OCI-LY7 (cell line): ENCODE results near the gene CROT. TPM values are rescaled to one million over a fixed set of nuclear protein-coding genes. Genes with fewer than 3 reads are reported as not detected.

Experiments
- BruUV-seq: library from RNA; stranded (reverse); fragments of 400-500 nt; replicated peaks from 2 replicates; lab custom pipeline; 2021; lab: Mats Ljungman, UMichigan
- CTCF ChIA-PET: fragments of 300-600 bp; sonication (Branson Sonifier 250); formaldehyde crosslinking; loops from one replicate; lab custom pipeline; 2022; ENCODE audit warnings: antibody characterized with exemption; ENCODE audit not compliant: unreplicated experiment; lab: Charles Lee
- POLR2A ChIA-PET: fragments of 300-600 bp; sonication (Branson Sonifier 250); formaldehyde crosslinking; loops from one replicate; lab custom pipeline; 2022; ENCODE audit warnings: antibody characterized with exemption; lab: Charles Lee
- DNase-seq: peaks from one replicate; pipeline ENCODE4 v3.0.0-alpha.2; 2015; ENCODE audit warnings: low spot score
- H2AFZ ChIP-seq: fragments of 200-600 bp; sonication (generic), shearing (Covaris generic); 2 replicates; pipeline ENCODE4 v1.6.1; 2014; ENCODE audit warnings: mild to moderate bottlenecking, antibody characterized with exemption, low read length, moderate library complexity
- H3K27ac ChIP-seq: fragments of 200-600 bp; sonication (generic); 2 replicates; pipeline ENCODE4 v1.5.1; 2014; ENCODE audit warnings: mixed run types, low read depth, mild to moderate bottlenecking, moderate library complexity, low read length, inconsistent platforms; ENCODE audit not compliant: poor library complexity, severe bottlenecking
- H3K36me3 ChIP-seq: fragments of 200-600 bp; sonication (generic); 2 replicates; pipeline ENCODE4 v1.6.1; 2014; ENCODE audit warnings: mild to moderate bottlenecking, antibody characterized with exemption, low read length, moderate library complexity, mixed read lengths; ENCODE audit not compliant: insufficient read depth
- H3K4me1 ChIP-seq: fragments of 200-600 bp; sonication (generic); 2 replicates; pipeline ENCODE4 v1.5.1; 2014; ENCODE audit warnings: mild to moderate bottlenecking, low read length; ENCODE audit not compliant: insufficient read depth, poor library complexity, severe bottlenecking
- H3K4me2 ChIP-seq: fragments of 200-600 bp; sonication (generic); 2 replicates; pipeline ENCODE4 v1.6.1; 2014; ENCODE audit warnings: mild to moderate bottlenecking, low read length
- H3K4me3 ChIP-seq: fragments of 200-600 bp; sonication (generic); 2 replicates; pipeline ENCODE4 v1.5.1; 2014; ENCODE audit warnings: mild to moderate bottlenecking, low read depth, low read length; ENCODE audit not compliant: poor library complexity, severe bottlenecking
- H3K79me2 ChIP-seq: fragments of 200-600 bp; sonication (generic); 2 replicates; pipeline ENCODE4 v1.6.1; 2016; ENCODE audit warnings: low read depth, mild to moderate bottlenecking, low read length, moderate library complexity, mixed read lengths; ENCODE audit not compliant: insufficient read depth
- H3K9me2 ChIP-seq: fragments of 200-600 bp; sonication (generic); 2 replicates; pipeline ENCODE4 v1.6.1; 2016; ENCODE audit warnings: mild to moderate bottlenecking, low read length, mixed read lengths; ENCODE audit not compliant: insufficient read depth
- H3K9me3 ChIP-seq: fragments of 200-600 bp; sonication (generic); 2 replicates; pipeline ENCODE4 v1.6.1; 2014; ENCODE audit warnings: mild to moderate bottlenecking, mixed run types, low read length, mixed read lengths
- H4K20me1 ChIP-seq: fragments of 200-600 bp; sonication (generic); 2 replicates; pipeline ENCODE4 v1.6.1; 2014; ENCODE audit warnings: mild to moderate bottlenecking, antibody characterized with exemption, low read length, moderate library complexity, mixed read lengths; ENCODE audit not compliant: insufficient read depth
- EZH2phosphoT487 ChIP-seq: fragments of 200-600 bp; sonication (generic); IDR thresholded peaks from 2 replicates; pipeline ENCODE4 v1.6.1; 2018; ENCODE audit warnings: low read depth, borderline replicate concordance, mild to moderate bottlenecking, mixed run types, antibody characterized with exemption, low read length, moderate library complexity, mixed read lengths
- intact Hi-C: fragments of 100-400 bp; cut with micrococcal nuclease; formaldehyde crosslinking; loops from one replicate; pipeline ENCODE4 v1.10.0; 2022; ENCODE audit not compliant: unreplicated experiment
- total RNA-seq, 2 experiments: library from RNA; depleted of rRNA in 1 of 2; stranded (reverse); fragments of >200 nt in 1 of 2; shearing (Covaris generic) in 1 of 2; gene quantifications; 2 replicates each; pipeline ENCODE4 v1.2.3, GENCODE V29; 2014 to 2022
- TF ChIP-seq, protein P1 (sequence below): fragments of 200-600 bp; sonication (generic); conservative IDR thresholded peaks from 2 replicates; pipeline ENCODE4 v1.5.1; 2014; ENCODE audit warnings: mild to moderate bottlenecking, antibody characterized with exemption, low read length, moderate library complexity, mixed read lengths

The CROT gene
- total RNA-seq, 2 experiments from 2014 or later: 3.0 to 8.1 TPM

DNA sequence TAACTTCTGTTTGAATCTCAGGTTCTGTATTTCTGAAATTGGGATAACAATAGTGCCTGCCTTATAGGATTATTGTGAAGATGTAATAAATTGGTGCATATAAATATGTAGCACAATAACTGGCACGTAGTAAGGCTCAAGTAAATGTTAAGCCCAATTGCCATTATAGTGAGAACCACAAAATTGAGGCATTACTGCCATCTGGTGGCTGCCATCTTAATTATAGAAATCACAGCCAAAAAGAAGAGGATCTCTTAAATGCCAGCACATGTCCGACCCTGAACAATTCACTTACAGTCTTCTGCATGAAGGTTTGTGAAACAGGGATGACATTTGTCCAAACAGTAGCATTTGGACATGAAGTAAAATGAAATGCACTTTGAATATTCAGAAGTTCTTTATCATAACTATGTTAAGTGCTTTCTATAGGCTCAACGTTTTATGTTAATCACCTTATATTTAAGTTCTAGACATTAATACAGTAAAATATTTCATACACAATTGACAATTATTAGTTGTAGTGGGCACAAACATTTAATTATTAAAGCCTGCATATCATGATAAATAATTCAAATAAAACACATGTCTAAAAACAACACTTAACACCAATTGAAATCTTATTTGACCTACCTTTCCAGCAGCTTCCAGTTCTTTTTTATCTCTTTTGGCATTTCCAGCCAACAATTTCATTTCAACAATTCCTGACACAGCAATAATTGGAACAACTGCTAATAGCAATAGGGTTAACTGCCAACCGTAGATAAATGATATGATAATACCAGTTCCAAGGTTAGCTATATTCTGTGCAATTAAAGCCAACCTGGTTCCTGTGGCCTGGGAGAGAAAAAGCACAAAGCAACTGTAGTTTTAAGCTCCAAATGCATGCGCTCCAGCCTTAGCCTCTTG, 71.5 kb downstream of the CROT start:
- H3K4me1 ChIP-seq: no peaks in the 10 kb centered on the region
- no peak overlapping the region for H3K27ac ChIP-seq
- DNase-seq: peak; percentile 75
- H3K36me3 ChIP-seq: no peaks in the 10 kb centered on the region
- H4K20me1 ChIP-seq: no peaks in the 10 kb centered on the region
- TF ChIP-seq EZH2phosphoT487: no peak
- TF ChIP-seq, protein P1, sequence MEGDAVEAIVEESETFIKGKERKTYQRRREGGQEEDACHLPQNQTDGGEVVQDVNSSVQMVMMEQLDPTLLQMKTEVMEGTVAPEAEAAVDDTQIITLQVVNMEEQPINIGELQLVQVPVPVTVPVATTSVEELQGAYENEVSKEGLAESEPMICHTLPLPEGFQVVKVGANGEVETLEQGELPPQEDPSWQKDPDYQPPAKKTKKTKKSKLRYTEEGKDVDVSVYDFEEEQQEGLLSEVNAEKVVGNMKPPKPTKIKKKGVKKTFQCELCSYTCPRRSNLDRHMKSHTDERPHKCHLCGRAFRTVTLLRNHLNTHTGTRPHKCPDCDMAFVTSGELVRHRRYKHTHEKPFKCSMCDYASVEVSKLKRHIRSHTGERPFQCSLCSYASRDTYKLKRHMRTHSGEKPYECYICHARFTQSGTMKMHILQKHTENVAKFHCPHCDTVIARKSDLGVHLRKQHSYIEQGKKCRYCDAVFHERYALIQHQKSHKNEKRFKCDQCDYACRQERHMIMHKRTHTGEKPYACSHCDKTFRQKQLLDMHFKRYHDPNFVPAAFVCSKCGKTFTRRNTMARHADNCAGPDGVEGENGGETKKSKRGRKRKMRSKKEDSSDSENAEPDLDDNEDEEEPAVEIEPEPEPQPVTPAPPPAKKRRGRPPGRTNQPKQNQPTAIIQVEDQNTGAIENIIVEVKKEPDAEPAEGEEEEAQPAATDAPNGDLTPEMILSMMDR: peak; percentile 90
- no peaks in the 10 kb centered on the region for H3K9me3 ChIP-seq
- H3K79me2 ChIP-seq: no peaks in the 10 kb centered on the region
- no peak overlapping the region for H3K4me2 ChIP-seq
- intact Hi-C loops: loop anchor here (1.0 to 5.0 kb wide), 2 partner anchors 105 to 500 kb away; no protein-coding TSS in a partner anchor
- H3K9me2 ChIP-seq: no peaks in the 10 kb centered on the region
- CTCF ChIA-PET: interaction anchor here (1.0 to 1.2 kb wide), 4 partner anchors 8 to 109 kb away, joined by 3 to 4 read pairs (median 3); no protein-coding TSS in a partner anchor
- no TSS peak for BruUV-seq
- H3K4me3 ChIP-seq: no peak overlapping the region
- H2AFZ ChIP-seq: no peak overlapping the region
- POLR2A ChIA-PET: interaction anchor here (0.7 to 1.5 kb wide), 4 partner anchors 11 to 295 kb away, joined by 3 read pairs; no protein-coding TSS in a partner anchor

DNA sequence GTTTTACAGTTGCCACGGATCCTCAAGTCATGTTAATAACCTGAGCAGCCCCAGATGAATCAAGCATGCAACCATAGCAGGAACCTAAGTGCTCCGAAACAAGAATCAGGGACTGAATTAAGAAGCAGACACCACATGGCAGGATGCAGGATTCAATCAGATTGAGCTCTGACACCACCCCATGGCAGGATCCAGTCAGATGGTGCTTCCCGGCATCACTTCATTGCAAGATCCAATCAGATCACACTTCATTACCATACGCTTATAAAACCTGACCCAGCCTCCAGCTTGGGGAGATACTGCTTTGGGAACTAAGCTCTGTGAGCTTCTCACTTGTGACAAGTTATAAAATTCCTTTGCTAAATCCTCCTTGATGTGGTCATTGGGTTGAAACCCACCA, 74.7 kb downstream of the CROT start:
- Histone ChIP-seq H3K4me1 (no peaks in the 10 kb centered on the region), H3K4me2 (no peak overlapping the region), H3K9me2 (no peaks in the 10 kb centered on the region), H3K9me3 (no peaks in the 10 kb centered on the region), H3K36me3 (no peaks in the 10 kb centered on the region), H3K27ac (no peak overlapping the region), H4K20me1 (no peaks in the 10 kb centered on the region), H2AFZ (no peak overlapping the region), H3K4me3 (no peak overlapping the region), H3K79me2 (no peaks in the 10 kb centered on the region)
- ChIA-PET POLR2A (interaction anchor here (0.6 to 2.7 kb wide), 4 partner anchors 9 to 141 kb away, joined by 3 to 11 read pairs (median 4); no protein-coding TSS in a partner anchor), CTCF (no interaction called here)
- DNase-seq: no peak
- no TSS peak for BruUV-seq
- TF ChIP-seq, protein P1: no peak
- TF ChIP-seq EZH2phosphoT487: no peak
- intact Hi-C loops: no loop called here
